Ecto neural progenitor cell (in vitro differentiated cells): ENCODE measurements around the gene EXOC6B.

Experiments
- DNase-seq: peaks from one replicate; pipeline ENCODE4 v3.0.0-alpha.2; 2018; ENCODE audit warnings: low spot score

The EXOC6B gene

DNA sequence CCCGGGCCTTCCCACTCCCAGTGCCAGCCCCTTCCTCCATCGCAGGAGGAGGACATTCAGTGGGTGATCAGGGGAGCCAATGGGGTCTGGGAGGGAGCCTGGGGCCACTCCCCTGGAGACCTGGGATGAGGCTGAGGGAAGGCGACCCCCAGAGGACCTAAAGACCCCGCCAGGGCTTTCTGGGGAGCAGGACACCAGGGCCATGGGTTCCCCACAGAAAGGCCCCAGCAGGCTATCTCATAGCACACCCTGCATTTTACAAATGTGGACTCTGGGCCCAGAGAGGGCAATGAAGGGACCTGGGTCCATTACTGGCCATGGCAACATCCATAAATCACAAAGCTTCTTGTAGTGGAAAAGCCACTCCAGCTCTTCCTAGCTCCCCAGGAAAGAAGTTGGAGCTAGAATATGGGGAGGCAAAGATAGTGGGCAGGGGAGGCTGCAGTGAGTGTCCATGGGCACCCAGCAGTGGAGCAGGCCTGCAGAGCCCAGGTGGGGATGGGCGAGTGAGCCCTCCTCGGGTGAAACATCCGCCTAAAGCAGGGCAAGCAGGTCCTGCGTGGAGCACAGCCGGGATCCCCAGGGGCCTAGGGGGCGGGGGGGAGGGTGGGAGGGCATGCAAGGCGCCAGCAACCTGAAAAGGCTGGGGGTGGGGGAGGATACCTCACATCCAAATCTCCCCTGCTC lies 692.0 kb downstream of the EXOC6B start:
- DNase-seq, result no peak

DNA sequence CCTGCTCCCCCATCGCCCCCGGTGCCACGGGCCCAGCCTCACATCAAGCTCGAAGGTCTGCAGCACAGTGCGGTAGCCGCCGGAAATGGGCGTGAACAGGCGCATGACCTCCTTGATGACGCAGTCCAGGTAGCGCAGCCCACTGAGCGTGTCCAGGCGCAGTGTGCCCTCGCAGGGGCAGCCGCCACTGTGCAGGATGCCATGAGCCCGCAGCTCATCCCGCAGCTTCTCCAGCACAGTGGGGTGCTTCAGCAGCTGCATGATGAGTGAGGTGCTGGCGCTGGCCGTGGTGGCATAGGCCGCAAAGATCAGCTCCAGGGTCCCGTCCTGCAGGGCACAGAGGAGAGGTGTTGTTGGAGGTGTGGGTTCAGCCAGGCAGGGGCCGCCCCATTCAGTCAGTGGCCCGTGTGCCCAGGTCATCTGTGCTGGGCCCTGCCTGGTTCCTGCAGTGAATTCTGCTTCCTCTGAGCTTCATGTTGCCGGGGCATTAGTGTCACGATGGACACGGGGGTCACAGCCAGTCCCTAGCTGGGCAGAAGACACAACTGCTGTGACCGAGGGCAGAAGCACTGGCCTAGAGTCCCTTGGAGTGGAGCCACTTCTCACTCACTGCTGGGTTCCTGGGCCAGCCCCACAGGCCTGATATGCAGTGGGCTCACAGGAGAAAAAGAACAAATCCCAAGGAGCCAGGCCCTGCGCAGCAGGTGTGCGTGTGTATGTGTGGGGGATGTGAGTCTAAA lies 692.7 kb downstream of the EXOC6B start:
- DNase-seq, result peak; percentile 41

DNA sequence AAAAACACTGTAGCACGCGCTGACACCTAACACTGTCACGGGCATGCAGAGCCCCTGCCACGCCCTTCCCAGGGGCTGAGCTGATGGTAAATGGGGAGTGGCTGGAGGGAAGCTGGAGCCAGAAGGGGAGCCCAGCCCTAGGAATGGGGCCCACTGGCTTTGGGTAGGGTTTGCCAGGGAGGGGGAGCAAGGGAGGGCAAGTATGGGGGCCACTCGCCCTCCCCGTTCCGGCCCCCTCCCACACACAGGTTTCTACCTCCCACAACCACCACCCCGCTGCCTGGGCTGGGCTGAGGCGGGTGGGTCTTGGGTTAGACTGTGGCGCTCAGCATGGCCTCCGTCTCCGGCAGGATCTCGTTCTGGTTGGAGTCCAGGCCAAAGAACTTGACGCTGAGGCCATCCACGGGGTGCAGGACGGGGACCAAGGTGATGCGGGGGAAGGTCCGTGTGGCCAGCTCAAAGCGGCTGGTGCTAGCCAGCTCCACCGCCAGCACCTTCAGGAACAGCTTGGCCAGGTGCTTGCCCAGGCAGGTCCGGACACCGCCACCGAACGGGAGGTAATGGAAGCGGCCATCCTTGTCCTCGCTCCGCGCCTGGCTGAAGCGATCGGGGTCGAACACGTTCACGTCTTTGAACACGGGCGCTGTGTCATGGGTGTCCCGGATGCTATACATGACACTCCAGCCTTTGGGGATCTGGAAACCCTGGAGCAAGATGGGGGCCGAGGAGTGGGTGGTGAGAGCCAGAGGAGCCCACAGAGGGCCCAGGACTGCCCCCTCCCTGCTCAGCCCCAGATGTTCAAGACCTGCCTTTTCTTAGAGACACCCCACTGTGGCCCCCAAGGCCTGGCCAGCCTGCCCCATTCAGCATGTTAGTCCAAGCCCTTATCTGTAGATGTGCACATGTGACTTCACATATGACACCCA lies 693.7 kb downstream of the EXOC6B start:
- DNase-seq, result peak; percentile 34

DNA sequence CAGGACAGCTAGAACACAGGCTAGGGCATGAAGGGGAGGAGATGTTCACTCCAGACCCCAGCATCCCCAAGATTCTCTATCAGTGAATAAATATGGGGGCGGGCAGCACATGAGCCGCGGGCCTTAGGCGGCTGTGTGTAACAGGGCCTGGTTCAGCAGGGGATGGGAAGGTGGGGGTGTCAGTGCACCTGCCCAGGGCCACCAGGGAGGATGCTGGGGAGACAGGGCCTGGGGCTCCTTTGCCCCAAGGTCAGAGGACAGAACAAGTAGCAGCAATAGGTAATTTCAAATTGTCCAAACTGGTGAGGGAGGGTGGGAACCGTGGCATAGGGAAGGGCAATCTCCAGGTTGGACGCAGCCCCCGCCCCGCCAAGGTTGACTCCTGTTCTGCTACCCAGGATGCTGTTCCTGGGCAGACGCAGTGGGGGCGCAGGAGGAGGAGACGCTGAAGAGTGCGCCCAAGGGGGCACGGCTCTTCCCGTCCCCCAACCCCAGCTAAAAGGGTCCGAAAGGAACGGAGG lies 694.4 kb downstream of the EXOC6B start:
- DNase-seq, result peak; percentile 37

DNA sequence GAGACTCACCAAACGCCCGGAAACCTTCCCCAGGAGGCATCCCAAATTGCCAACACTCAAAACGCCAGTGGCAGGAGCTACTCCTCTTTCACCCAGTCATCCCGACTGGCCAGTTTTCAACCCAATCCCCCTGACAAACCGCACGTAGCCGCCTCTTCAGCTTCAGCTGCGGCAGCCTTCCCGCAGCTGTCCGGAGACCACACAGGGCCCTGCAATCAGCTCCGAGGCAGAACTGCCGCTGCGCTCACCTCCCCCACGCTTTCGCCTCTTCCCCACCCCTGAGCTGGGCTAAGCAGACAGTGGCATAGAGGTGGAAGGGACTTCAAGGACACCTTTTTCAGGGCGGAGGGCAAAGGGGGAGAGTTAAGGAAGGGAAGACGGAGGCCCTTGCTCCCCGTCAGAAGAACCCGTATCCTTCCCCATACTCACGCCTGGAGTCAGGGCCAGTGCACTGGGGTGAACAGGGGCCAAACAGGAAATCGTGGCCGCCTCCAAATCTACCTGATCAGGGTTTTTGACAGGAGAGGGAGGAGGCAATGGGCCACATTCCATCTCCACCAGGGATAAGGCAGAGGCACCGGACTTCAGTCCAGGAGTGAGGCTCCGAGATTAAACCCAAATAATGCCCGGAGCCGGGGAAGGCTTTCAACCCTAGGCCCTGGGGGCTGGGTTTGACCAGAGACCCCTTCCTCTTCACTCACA lies 695.0 kb downstream of the EXOC6B start:
- DNase-seq, result peak; percentile 62

DNA sequence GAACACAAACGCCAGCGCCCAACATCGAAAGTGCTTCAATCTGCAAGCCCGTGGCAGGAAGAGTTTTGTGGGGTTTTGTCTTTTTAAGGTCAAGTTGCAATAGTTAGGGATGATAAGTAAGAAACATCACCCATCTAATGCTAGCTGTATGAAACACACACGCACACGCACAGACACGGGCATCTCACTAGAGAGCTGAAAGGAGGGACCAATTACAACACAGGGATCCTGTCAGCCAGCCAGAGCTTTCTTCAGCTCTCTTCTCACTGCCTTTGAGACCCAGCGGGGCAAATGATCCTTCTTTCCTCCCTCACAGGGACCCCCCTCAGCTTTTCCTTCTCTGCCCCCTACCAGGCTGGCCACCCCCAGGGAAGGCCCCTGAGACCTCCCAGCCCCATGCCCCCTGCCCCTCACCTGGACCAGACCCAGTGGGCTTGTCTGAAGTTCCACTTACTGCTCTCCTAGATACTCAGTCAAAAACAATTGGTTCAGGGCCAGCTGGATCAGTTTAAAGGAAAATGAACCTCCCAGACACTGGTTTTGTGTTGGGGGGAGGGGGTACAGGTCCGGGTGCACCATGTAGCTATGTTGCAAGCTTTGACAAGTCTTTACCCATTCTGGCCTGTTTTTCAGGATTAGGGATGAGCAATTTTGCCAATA lies 696.0 kb downstream of the EXOC6B start:
- peak; percentile 39 for DNase-seq

DNA sequence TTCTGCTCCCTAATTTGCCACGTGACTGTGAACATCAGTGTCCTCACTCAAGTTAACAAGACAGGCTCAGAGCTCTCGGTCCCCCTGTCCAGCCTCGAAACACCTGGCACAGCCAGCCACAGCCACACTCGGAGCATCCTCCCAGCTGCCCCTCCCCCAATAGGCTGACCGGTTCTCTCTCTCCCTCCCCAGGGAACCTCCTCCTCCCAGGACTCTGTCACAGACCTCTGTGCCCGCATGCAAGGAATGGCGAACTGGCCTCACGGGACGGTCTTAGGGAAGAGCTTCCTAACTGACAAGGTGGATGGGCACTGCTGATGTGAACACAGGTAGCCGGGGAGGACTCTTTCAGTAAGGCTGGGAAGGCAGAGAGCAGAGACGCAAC lies 697.0 kb downstream of the EXOC6B start:
- DNase-seq, result peak; percentile 44

DNA sequence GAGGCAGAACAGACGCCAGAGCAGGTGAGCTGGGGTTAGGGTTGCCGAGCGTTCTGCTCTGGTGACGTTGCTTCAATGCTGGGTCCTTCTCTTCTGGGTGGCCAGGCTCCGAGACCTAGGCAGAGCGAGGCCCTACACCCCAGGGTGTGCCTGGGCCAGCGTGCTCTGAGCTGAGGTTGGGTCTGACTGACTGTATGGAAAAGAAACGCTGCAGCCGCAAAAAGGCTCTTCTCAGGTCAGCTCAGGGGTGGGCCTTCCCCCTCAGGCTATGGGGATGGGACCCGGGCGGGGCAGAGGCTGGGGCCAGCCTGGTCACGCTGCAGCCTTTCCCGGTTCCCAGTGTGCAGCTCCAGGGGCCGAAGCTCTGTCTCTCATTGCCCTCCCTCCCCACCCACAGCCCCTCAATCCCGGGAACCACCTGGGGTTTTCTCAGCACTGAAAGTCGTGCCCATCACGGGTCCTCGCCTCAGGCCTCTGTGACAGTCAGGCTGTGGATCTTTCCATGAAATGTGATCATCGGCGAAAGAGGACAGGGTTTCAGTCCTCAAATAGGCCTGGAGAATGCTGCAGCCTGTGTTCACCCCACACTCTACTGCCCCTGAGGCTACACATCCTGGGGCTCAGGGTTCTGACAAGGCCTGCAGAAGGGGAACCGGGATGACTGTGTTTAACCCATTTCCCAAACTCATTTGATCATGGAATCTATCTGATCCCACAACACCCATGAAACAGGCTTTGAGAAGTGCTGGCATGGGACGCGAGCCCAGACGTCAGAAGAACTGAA lies 697.6 kb downstream of the EXOC6B start:
- DNase-seq, result peak; percentile 39

DNA sequence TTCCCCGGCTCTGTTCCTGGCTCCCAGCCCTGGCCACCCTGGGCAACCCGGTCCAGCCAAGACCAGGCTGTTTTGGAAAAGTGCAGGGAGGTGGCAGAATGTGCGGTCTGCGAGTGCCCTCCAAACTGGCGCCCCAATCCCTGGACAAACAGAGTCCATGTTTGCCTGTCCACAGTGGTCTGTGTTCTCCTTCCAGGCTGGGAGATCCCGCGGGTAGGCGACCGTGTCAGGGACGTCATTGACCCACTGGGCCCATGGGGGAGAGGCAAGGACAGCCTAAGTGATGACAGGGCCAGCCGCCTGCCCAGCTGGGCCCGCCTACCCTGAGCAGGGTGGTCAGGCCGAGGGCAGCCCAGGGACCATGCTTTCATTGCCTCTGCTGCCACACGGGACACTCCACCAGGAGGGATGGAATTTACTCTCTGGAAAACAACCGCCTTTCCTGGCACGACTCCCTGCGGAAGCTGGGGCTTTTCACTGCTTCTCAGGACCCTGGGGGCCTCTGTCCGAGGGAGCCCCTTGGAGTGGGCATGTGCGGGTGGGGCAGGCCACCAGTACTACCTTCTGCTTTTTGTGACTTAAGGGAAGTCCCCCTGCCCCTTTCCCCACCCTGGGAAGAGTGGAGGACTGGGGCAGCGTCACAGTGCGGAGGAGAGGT lies 698.3 kb downstream of the EXOC6B start:
- peak; percentile 41 for DNase-seq

DNA sequence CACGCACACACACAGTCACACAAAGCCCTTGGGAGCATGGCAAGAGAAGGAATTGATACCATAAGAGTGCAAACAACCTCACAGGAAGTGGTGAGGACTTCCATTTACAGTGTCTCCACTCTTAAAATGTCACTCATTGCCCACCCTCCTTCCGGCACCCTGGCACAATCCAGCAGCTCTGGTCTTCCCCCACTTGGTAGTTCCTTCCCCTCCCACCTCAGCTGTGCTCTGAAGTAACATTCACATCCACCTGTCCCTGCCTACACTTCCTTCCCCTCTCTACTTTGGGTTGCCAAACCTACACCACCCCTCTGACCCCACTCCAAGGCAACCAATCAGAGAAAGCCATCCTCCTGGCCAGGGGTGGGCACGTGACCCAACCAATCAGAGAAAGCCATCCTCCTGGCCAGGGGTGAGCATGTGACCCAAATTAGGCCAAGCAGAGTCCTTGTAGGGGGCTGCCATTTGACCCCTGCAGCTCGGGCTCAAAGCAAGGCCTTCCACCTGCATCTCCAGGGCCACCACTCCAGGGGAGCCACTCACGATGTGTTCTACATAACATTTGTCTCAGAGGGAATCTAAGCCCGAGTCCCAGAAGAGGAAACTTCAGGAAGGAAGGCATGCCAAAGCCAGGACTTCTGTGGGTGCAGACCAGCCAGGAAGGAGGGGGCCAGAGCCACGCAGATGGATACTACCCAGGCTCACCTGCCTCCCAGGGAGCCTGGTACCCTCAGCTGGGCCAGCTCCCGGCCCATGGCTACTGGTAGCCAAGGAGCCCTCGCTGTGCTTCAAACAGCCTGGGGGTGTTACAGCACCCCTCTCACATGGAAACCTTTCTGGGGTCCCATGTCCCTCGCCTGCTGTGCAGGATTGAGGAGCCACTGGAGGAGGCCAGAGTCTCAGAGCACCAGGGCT lies 699.4 kb downstream of the EXOC6B start:
- DNase-seq, result peak; percentile 34
